C4-2B (cell line): ENCODE measurements around the gene LACTBL1.

Experiments used
- CTCF ChIP-seq: fragments of 450-650 bp; conservative IDR thresholded peaks from 2 replicates; pipeline ENCODE4 v1.5.1; 2017; ENCODE audit warnings: mild to moderate bottlenecking
- ZFX ChIP-seq: fragments of 450-650 bp; IDR thresholded peaks from 2 replicates; pipeline ENCODE4 v1.6.1; 2017

- TF ChIP-seq CTCF, result no peak
- peak; percentile 47 for TF ChIP-seq ZFX
Measured at GRCh38 chr1:23019863-23020625, 47.4 kb upstream of the LACTBL1 start.
